Activated CD4-positive, CD25-positive, alpha-beta regulatory T cell treated with anti-CD3 and anti-CD28 coated beads, Interleukin-2, amount 50 U/mL, for 16 hours (primary cell): Measurements from ENCODE around the gene NYNRIN.
"Not testable (repeated sequence)": the region's sequence is repeated elsewhere in the genome, so short reads cannot be mapped to it uniquely, and the experiment has no call there.

Experiments used
- DNase-seq: peaks from one replicate; pipeline ENCODE4 v3.0.0-alpha.2; 2020; ENCODE audit warnings: low read depth, low spot score

NYNRIN gene

GRCh38 chr14:24398653-24399446, at the start of gene NYNRIN:
Gene NYNRIN, plus strand, starts transcription at chr14:24399003. Its CDS starts 244 bp downstream, at chr14:24399247.
- DNase-seq, result no peak

DNA sequence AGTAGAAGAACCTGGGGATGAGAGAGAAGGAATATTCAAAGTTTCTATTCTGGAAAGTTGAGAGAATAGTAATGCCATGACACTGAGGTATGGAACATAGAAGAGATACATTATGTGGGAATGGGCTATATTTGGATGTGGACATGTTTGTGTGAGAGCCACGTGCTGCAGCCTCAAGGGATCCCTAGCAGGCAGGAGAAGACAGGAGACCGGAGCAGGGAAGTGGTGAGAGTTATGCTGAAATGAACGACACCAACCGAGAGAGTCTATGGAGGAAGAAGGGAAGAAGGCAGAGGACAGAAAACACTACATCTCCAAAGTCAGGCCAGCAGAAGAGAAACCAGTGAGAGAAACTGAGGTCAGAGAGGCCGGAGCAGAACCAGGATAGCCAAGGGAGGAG, 49.1 kb upstream of the NYNRIN start:
- no peak for DNase-seq

DNA sequence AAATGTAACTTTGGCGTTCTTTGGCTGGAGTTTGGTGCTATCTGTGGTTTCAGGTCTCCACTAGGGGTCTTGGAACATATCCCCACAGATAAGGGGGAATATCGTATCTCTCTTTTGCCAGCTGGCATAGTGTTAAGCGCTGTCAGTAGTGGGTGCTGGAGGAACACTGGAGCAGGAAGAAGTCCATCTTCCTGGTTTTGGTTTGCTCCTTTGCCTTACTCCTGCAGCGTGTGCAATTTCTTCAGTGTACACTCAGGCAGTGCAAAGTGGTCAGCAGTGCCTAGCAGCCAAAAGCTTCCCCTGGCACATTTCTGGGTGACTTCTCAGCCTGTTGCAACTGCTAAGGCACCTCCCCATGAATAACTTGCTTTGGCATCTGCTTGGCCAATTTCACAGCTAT, 47.3 kb upstream of the NYNRIN start:
- DNase-seq, result no peak

DNA sequence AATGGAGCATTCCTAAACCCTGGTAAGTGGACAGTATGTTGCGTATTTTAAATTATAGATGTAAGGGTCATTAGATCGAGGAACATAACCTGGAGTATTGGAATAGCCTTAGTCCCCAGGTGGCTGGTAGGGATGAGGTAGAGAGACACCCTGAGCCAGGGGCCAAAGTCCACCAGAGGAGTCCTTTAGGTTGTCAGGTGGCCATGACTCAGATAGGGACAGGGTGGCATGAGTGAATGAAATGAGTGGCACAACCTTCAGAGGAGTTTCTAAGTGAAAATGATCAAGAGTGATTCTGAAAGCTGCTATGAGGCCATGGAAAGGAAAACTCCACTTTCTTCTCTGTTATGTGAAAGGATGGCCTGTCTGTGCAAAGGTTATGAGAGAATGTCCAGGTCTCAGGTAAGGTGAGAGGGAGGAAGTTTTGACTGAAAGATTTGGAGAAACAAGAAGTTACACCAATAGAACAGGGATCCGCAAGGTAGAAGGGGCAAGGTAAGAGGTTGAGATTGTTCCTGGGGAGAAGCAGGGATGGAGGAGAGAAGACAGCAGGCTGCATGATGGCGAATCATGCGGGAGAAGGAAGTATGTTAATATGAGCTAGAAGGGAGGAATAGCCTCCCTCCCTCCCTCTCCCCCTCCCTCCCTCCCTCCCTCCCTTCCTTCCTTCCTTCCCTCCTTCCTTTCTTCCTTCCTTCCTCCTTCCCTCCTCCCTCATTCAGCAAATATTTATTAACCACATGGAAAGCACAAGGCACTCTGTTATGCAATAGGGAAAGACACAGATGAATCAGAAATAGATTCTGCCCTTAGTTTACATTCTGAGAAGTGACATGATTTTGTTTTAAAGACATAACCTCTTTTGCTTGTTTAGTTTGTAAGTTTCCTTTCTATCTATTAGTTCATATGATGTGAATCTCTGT, 45.0 kb upstream of the NYNRIN start:
- DNase-seq, result no peak

DNA sequence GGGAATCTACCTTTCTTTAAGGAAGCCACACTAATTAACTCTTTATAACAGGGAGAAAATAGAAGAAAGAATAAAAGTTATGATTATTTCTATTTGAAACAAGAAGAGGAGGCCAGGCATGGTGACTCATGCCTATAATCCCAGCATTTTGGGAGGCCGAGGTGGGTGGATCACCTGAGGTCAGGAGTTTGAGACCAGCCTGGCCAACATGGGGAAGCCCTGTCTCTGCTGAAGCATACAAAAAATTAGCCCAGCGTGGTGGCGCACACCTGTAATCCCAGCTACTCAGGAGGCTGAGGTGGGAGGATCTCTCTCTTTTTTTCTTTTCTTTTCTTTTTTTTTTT, 44.3 kb upstream of the NYNRIN start:
- not testable (repeated sequence) for DNase-seq

DNA sequence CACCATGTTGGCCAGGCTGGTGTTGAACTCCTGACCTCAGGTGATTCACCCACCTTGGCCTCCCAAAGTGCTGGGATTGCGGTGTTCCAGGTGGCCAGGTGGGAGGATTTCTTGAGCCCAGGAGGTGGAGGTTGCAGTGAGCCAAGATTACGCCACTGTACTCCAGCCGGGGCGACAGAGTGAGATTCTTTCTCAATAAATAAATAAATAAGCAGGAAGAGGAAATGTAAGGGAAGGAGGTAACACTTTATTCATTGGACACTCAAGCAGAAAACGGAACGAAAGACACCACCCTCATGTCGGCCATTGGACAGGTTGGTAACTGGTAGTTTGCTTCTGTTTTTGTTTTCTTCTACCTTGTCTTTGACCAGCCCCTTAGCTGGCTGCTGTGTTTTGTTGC, 43.8 kb upstream of the NYNRIN start:
- no peak for DNase-seq

DNA sequence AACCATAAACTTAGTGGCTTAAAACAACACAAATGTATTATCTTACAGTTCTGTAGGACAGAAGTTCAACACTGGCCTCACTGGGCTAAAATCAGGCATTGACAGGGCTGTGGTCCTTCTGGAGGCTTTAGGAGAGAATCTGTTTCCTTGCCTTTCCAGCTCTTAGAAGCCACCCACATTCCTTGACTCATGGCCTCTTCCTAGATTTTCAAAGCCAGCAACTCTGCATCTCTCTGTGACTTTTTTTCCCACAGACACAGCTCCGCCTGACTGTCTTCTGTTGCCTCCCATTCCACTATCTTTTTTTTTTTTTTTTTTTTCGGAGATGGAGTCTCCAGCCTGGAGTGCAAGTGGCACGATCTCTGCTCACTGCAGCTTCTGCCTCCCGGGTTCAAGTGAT, 42.6 kb upstream of the NYNRIN start:
- DNase-seq, result no peak

- DNase-seq, result no peak
These were observed 38.5 kb upstream of the NYNRIN start for GRCh38 chr14:24360281-24360680.

GRCh38 chr14:24361326-24361725, 37.5 kb upstream of the NYNRIN start:
- no peak for DNase-seq

GRCh38 chr14:24362241-24362960, 36.4 kb upstream of the NYNRIN start:
- no peak for DNase-seq

DNA sequence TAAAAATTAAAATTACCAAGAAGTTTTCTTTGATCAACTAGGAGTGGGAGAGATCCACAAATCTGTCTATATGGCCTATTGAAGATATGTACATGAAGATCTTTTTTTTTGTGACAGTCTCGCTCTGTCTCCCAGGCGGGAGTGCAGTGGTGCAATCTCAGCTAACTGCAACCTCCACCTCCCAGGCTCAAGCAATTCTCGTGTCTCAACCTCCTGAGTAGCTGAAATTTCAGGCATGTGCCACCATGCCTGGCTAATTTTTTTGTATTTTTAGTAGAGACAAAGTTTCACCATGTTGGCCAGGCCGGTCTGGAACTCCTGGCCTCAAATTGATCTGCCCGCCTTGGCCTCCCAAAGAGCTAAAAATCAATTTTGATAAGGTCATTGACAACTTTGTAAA, 35.4 kb upstream of the NYNRIN start:
- DNase-seq, result no peak

DNA sequence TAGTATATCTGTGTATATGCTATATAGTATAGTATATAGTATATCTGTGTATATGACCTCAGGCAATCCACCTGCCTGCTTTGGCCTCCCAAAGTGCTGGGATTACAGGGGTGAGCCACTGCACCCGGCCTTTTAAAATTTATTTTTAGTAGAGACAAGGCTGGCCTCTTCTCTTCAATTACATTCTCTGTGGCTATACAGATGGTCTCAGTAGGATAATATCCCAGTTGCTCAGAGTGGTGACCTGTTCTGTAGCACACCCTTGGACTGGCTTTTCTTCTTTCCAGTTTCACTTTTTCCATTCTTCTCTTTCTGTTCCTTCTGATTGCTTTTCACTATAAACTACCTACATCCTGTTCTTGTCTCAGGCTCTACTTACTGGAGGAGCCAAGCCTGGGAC, 34.0 kb upstream of the NYNRIN start:
- DNase-seq, result no peak

- peak; percentile 17 for DNase-seq
These were observed 33.0 kb upstream of the NYNRIN start for GRCh38 chr14:24365600-24366412.

DNA sequence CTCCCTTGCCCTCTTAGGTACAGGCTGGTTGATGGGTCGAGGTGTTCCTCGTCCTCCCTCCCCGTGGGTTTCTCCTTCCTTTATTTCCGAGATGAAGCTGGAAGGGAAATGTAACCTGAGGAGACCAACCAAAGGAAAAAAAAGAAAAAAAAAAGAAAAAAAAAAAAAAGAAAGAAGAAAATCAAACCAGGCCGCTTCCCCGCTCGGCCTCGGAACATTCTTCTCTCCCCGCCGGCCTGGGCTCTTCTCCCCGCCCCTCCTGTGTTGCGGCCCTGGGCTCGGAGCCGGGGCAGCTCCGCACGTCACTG, 32.4 kb upstream of the NYNRIN start:
- DNase-seq, result no peak

DNA sequence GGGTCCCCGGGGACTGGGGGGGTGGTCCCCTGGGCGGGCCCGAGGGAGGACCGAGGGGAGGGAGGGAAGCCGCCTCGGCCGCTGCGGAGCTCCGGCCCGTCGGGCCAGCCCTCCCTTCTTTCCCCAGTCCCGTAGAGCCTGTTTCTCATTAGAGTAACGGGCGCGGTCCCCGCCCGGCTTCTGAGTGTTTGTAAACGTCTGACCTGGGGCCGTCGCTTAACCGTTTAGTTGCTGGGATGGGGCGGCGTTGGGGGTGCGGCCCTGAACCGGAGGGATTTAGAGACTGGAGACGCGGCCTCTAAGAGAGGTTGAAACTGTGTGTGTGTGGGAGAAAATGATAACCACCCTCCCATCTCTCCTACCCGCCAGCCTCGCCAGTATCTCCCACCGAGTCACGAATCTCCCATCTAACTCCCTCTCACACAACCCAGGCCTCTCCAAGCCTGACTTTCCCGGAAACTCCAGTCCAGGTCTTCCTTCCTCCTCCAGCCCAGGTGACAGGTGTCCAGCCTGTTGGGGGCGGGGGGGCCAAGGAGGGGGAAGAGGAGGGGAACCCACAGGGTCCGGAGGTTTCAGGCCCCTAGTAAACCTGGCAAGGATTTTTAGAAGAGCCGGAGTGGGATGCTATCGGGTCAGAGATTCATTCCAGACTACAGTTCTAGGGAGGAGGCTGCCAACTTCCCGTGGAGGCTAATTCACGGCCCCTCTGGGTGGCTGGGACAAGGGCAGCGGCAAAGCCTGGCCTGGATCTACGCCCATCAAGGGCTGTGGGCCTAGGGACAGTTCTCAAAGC, 31.9 kb upstream of the NYNRIN start:
- DNase-seq, result no peak

DNA sequence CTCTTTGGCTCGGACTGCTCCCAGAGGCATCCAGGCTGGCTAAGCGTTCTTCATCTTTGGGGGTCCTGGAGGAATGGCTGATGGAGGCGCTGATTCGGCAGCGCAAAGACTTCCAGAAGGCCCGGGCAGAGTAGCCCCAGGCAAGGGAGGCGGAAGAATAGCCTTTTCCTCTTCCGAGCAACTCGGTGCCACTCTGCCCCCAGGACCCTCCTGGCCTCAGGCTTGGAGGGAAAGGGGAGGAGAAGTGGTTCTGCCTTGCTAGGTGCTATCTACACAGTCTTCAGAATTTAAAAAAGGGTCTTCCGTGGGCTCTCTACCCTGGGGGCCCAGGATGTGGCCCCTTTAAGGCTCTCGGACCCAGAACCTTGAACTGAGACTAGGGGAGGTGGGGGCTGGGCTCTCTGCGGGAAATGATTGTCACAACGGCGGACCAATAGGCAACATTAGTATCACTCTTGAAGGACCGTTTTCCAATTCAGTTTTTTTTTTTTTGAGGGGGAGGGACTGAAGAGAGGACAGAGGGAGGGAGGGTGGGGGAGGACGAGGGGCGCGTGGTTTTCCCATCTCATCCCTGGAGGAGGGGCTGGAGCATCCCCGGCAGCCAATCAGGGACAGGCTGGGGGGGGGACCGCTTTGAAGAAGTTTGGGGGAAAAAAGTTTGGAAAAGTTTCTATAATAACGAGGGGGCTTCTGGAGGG, 31.1 kb upstream of the NYNRIN start, which contains the start of gene NFATC4:
TSS of gene NFATC4 (plus strand) at position 671 of the 698 bp plus-strand sequence. CDS start 157 bp downstream, outside the sequence.
- no peak for DNase-seq

DNA sequence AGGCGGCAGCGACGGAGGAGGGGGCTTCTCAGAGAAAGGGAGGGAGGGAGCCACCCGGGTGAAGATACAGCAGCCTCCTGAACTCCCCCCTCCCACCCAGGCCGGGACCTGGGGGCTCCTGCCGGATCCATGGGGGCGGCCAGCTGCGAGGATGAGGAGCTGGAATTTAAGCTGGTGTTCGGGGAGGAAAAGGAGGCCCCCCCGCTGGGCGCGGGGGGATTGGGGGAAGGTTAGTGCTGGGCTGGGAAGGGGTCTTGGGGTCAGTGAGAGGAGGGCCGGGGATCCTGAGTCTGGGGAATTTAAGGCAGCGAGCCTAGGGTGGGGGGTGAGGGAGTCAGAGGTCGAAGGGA, 30.6 kb upstream of the NYNRIN start:
- no peak for DNase-seq

- no peak for DNase-seq
These were observed 30.1 kb upstream of the NYNRIN start for GRCh38 chr14:24368562-24369252.

DNA sequence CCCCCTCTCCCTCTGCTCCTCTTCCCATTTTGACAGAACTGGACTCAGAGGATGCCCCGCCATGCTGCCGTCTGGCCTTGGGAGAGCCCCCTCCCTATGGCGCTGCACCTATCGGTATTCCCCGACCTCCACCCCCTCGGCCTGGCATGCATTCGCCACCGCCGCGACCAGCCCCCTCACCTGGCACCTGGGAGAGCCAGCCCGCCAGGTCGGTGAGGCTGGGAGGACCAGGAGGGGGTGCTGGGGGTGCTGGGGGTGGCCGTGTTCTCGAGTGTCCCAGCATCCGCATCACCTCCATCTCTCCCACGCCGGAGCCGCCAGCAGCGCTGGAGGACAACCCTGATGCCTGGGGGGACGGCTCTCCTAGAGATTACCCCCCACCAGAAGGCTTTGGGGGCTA, 29.3 kb upstream of the NYNRIN start:
- DNase-seq, result no peak
